GM19099 (cell line): ENCODE measurements around the gene SPDYE3.

ENCODE experiments used
- POLR2A ChIP-seq: IDR thresholded peaks from 3 replicates; pipeline ENCODE4 v1.6.1; 2011; ENCODE audit warnings: low read depth; ENCODE audit not compliant: insufficient read length; ENCODE audit errors: extremely low read depth

The SPDYE3 gene

GRCh38 chr7:100356416-100357068 lies 49.0 kb downstream of the SPDYE3 start:
- TF ChIP-seq POLR2A = no peak

GRCh38 chr7:100357131-100357561 lies 49.6 kb downstream of the SPDYE3 start:
- TF ChIP-seq POLR2A = no peak

- TF ChIP-seq POLR2A = no peak
Measured at GRCh38 chr7:100358027-100358856, 50.7 kb downstream of the SPDYE3 start, which contains the start of gene PILRB. Gene PILRB (plus strand): TSS chr7:100358117. CDS start chr7:100358303, 186 bp downstream.

- no peak for TF ChIP-seq POLR2A
Measured at GRCh38 chr7:100358857-100359212, 51.3 kb downstream of the SPDYE3 start.

GRCh38 chr7:100360135-100360854 lies 52.8 kb downstream of the SPDYE3 start:
- TF ChIP-seq POLR2A = no peak

GRCh38 chr7:100363098-100363497 lies 55.6 kb downstream of the SPDYE3 start:
- TF ChIP-seq POLR2A = no peak

GRCh38 chr7:100364480-100364879 lies 57.0 kb downstream of the SPDYE3 start:
- no peak for TF ChIP-seq POLR2A

GRCh38 chr7:100366411-100367250 lies 59.1 kb downstream of the SPDYE3 start:
- peak; percentile 37 for TF ChIP-seq POLR2A

GRCh38 chr7:100367251-100367620 lies 59.7 kb downstream of the SPDYE3 start:
- TF ChIP-seq POLR2A = no peak

GRCh38 chr7:100367676-100368613 lies 60.4 kb downstream of the SPDYE3 start:
- TF ChIP-seq POLR2A = no peak

GRCh38 chr7:100369105-100369504 lies 61.6 kb downstream of the SPDYE3 start:
- peak; percentile 48 for TF ChIP-seq POLR2A

- no peak for TF ChIP-seq POLR2A
Measured at GRCh38 chr7:100370303-100370702, 62.8 kb downstream of the SPDYE3 start.

- no peak for TF ChIP-seq POLR2A
Measured at GRCh38 chr7:100370746-100371145, 63.2 kb downstream of the SPDYE3 start.
